HepG2 (cell line): ENCODE results near the gene HRCT1. TPM values are rescaled to one million over a fixed set of nuclear protein-coding genes. Genes with fewer than 3 reads are reported as not detected.

Source experiments
- GABPB1 ChIP-seq: IDR thresholded peaks from 2 replicates; pipeline ENCODE4 v1.6.1; 2016; ENCODE audit warnings: mild to moderate bottlenecking, missing genetic modification reagents, moderate library complexity, missing compliant biosample characterization
- KDM2A ChIP-seq: sonication (generic); formaldehyde crosslinking; IDR thresholded peaks from 2 replicates; pipeline ENCODE4 v1.4.0; 2020; ENCODE audit warnings: low read depth, missing genetic modification reagents, borderline replicate concordance
- KDM3A ChIP-seq: IDR thresholded peaks from 2 replicates; pipeline ENCODE4 v1.6.1; 2018; ENCODE audit warnings: low read depth, missing compliant biosample characterization
- MED1 ChIP-seq: sonication (generic); formaldehyde crosslinking; IDR thresholded peaks from 2 replicates; pipeline ENCODE4 v1.4.0; 2020; ENCODE audit warnings: missing genetic modification reagents
- SALL1 ChIP-seq: sonication (generic); formaldehyde crosslinking; IDR thresholded peaks from 2 replicates; pipeline ENCODE4 v1.8.0; 2022; ENCODE audit warnings: mild to moderate bottlenecking, missing genetic modification reagents
- SOX13 ChIP-seq, 3 experiments: fragments of 450-650 bp in 1 of 3; sonication (generic) in 1 of 3; formaldehyde crosslinking in 1 of 3; IDR thresholded peaks in 2 of 3; conservative IDR thresholded peaks in 1 of 3; 2 replicates each; pipeline versions ENCODE4 v1.5.0 to v1.6.1; 2016 to 2020; ENCODE audit warnings: antibody characterized with exemption in 1 of 3, mild to moderate bottlenecking in 1 of 3, missing compliant biosample characterization in 1 of 3, missing genetic modification reagents in 1 of 3, moderate library complexity in 1 of 3
- ZBTB7B ChIP-seq: sonication (generic); formaldehyde crosslinking; IDR thresholded peaks from 2 replicates; pipeline ENCODE4 v1.4.0; 2020; ENCODE audit warnings: missing genetic modification reagents
- ZNF136 ChIP-seq: sonication (generic); formaldehyde crosslinking; IDR thresholded peaks from 2 replicates; pipeline ENCODE4 v1.8.1; 2022; ENCODE audit warnings: low read depth, mild to moderate bottlenecking, moderate library complexity, missing genetic modification reagents
- ZNF280D ChIP-seq: sonication (generic); formaldehyde crosslinking; IDR thresholded peaks from 2 replicates; pipeline ENCODE4 v1.5.1; 2020; ENCODE audit warnings: mild to moderate bottlenecking, missing genetic modification reagents
- ZNF574 ChIP-seq: sonication (generic); formaldehyde crosslinking; IDR thresholded peaks from 2 replicates; pipeline ENCODE4 v1.4.0; 2020; ENCODE audit warnings: missing genetic modification reagents
- ZNF644 ChIP-seq: IDR thresholded peaks from 2 replicates; pipeline ENCODE4 v1.6.1; 2016; ENCODE audit warnings: low read depth
- ZNF687 ChIP-seq: sonication (generic); formaldehyde crosslinking; IDR thresholded peaks from 2 replicates; pipeline ENCODE4 v1.5.1; 2020; ENCODE audit warnings: mild to moderate bottlenecking, missing genetic modification reagents, moderate library complexity
- polyA plus RNA-seq, 8 experiments: library from polyadenylated mRNA; depleted of rRNA in 3 of 8; stranded (reverse) in 7 of 8; unstranded in 1 of 8; fragments of >200 nt; fragmentation: Illumina TruSeq in 4 of 8; extraction: Trizol in 4 of 8; gene quantifications; 2 replicates each; pipeline versions ENCODE4 v1.2.1 to v1.2.3, GENCODE V29; 2011 to 2016; ENCODE audit warnings: low read depth in 4 of 8, missing spikeins in 1 of 8, mixed read lengths in 1 of 8; ENCODE audit not compliant: insufficient read depth in 1 of 8
- total RNA-seq, 5 experiments: library from RNA; depleted of rRNA; stranded (reverse); fragments of >200 nt; fragmentation: Illumina TruSeq; extraction: Trizol; gene quantifications; 2 replicates each; pipeline ENCODE4 v1.2.3, GENCODE V29; 2016; ENCODE audit warnings: low read depth in 1 of 5
- TF ChIP-seq, protein P1 (sequence below): IDR thresholded peaks from 2 replicates; pipeline ENCODE4 v1.6.1; 2012; ENCODE audit warnings: inconsistent platforms
- TF ChIP-seq, protein P2 (sequence below): sonication (generic); formaldehyde crosslinking; IDR thresholded peaks from 2 replicates; pipeline ENCODE4 v1.4.0; 2020; ENCODE audit warnings: missing genetic modification reagents, borderline replicate concordance

HRCT1 gene
- total and polyA plus RNA-seq, 2 of the 13 experiments (the other 11 are each of a cell fraction or from before 2014, with no cell fraction given): 0.13 TPM; not detected in 1

DNA sequence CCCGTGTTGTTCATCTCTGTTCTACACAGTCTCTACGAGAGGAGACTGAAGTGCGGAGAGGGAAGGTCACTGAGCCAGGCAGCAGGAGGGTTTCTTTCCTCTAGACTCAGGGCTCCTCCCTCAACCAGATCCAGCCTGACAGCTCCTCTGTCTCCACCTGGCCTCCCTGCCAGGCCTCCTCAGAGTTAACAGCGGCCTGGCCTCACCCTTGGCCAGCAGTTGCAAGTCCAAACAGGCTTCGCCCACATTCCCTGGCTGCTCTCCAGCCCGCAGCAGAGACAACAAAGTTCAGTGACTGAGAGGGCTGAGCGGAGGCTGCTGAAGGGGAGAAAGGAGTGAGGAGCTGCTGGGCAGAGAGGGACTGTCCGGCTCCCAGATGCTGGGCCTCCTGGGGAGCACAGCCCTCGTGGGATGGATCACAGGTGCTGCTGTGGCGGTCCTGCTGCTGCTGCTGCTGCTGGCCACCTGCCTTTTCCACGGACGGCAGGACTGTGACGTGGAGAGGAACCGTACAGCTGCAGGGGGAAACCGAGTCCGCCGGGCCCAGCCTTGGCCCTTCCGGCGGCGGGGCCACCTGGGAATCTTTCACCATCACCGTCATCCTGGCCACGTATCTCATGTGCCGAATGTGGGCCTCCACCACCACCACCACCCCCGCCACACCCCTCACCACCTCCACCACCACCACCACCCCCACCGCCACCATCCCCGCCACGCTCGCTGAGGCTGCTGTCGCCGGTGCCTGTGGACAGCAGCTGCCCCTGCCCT lies at the start of gene HRCT1 (continued):
- TF ChIP-seq ZNF687 (CRISPR knock-in tag): peak; percentile 65
- TF ChIP-seq GABPB1 (CRISPR knock-in tag): peak; percentile 54; the same call in 1 of the 2 replicates
- no peak for TF ChIP-seq SOX13 (IDR thresholded peaks at IDR 0.05)
- TF ChIP-seq SOX13 (CRISPR knock-in tag; conservative IDR thresholded peaks at IDR 0.05 in 1 of 2, IDR thresholded peaks at IDR 0.05 in 1 of 2): peak in 1 of 2 experiments; percentile 54; a peak in 1 of 4 replicates
- peak; percentile 61; the same call in 1 of the 2 replicates for TF ChIP-seq ZBTB7B (CRISPR knock-in tag)
- 0 out of 2 replicates have a peak, but pooled peaks have one; percentile 19 for TF ChIP-seq ZNF574 (CRISPR knock-in tag)
- no peak for TF ChIP-seq ZNF136 (CRISPR knock-in tag)
- TF ChIP-seq KDM3A (CRISPR knock-in tag): 0 out of 2 replicates have a peak, but pooled peaks have one; percentile 26
- peak; percentile 76; the same call in 1 of the 2 replicates for TF ChIP-seq ZNF280D (CRISPR knock-in tag)
- TF ChIP-seq MED1 (CRISPR knock-in tag): peak; percentile 46; the same call in 1 of the 2 replicates
- TF ChIP-seq, protein P1, sequence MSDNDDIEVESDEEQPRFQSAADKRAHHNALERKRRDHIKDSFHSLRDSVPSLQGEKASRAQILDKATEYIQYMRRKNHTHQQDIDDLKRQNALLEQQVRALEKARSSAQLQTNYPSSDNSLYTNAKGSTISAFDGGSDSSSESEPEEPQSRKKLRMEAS: peak; percentile 72
- TF ChIP-seq SALL1: peak; percentile 71
- peak; percentile 70; the same call in 1 of the 2 replicates for TF ChIP-seq KDM2A (CRISPR knock-in tag)
- TF ChIP-seq, protein P2, sequence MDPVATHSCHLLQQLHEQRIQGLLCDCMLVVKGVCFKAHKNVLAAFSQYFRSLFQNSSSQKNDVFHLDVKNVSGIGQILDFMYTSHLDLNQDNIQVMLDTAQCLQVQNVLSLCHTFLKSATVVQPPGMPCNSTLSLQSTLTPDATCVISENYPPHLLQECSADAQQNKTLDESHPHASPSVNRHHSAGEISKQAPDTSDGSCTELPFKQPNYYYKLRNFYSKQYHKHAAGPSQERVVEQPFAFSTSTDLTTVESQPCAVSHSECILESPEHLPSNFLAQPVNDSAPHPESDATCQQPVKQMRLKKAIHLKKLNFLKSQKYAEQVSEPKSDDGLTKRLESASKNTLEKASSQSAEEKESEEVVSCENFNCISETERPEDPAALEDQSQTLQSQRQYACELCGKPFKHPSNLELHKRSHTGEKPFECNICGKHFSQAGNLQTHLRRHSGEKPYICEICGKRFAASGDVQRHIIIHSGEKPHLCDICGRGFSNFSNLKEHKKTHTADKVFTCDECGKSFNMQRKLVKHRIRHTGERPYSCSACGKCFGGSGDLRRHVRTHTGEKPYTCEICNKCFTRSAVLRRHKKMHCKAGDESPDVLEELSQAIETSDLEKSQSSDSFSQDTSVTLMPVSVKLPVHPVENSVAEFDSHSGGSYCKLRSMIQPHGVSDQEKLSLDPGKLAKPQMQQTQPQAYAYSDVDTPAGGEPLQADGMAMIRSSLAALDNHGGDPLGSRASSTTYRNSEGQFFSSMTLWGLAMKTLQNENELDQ (CRISPR knock-in tag): no peak
- 0 out of 2 replicates have a peak, but pooled peaks have one; percentile 74 for TF ChIP-seq ZNF644 (CRISPR knock-in tag)
